Left renal cortex interstitium (tissue), 4 donors: ENCODE measurements around the gene RHOBTB3. TPM values are rescaled to one million over a fixed set of nuclear protein-coding genes. Genes with fewer than 3 reads are reported as not detected.

Experiments
- DNase-seq, 4 donors: peaks; one replicate each; pipeline ENCODE4 v3.0.0-alpha.2; 2013; ENCODE audit warnings: low read depth in 4 of 4, low spot score in 2 of 4, missing footprints in 1 of 4
- polyA plus RNA-seq, 4 donors: library from polyadenylated mRNA; unstranded; fragments of 120-200 nt; gene quantifications; one replicate each; pipeline ENCODE4 v1.2.1, GENCODE V29; 2013; ENCODE audit not compliant: insufficient read length in 4 of 4

RHOBTB3 gene
- polyA plus RNA-seq, 4 donors, result 68.0 to 80.5 (median 70.6) TPM

DNA sequence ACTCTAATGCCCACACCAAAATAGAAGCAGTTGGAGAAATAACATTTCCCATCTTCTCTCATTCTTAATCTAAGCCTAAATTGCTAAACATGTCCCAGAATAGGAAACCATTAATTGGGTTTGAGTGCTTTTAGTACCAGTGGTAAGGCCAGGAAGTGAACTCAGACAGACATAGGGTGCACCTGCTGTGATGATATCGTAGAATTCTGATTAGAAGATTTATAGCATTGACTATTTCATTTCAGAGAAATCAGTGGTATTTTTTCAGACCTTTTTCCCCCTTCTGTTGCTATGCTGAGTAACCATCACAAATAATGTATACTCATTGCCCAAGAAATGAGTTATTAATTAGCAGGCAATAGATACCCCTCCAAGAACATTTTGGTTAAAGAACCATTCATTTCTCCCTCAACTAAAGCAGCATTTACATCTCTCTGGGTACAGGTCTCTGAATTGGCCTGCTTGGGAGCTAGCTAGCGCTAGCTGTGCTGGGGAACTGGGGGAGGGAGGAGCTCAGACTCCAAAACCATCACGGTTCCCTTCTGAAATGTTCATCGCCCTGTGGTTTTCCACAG, 84.1 kb downstream of the RHOBTB3 start:
- no peak for DNase-seq

DNA sequence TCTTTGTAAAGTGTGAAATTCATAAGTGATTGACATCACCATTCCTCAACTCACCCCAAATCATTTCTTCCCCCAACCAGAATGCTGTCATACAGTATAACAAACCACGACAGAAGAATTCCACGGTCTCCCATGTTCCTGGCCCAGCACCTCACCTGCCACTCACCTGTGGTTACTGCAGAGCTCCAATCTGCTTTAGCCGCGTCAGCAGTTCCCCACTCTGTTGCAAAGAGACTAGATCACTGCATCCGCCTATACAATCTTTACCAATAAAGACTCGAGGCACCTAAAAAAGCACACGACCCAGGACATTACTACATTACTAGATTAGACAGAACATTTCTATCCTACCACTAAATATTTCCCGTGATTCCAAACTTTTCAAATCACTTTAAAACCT, 85.2 kb downstream of the RHOBTB3 start:
- no peak for DNase-seq

DNA sequence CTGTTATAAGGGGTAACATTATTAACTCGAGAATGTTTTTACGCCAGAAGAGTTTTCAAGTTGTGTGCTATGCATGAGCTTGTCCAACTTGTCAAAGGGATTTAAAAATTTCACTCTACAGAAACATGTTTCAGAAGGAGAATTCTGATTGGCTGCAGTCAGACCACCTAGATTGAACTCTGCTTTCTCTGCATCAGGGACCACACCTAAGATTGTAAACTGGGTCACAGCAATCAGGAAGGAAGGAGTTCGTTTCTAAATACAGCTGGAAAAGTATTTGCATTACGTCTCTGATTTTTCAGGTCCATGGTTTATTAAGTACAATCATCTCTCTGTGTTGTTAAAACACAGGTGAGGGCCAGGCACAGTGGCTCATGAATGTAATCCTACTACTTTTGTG, 85.6 kb downstream of the RHOBTB3 start:
- no peak for DNase-seq

DNA sequence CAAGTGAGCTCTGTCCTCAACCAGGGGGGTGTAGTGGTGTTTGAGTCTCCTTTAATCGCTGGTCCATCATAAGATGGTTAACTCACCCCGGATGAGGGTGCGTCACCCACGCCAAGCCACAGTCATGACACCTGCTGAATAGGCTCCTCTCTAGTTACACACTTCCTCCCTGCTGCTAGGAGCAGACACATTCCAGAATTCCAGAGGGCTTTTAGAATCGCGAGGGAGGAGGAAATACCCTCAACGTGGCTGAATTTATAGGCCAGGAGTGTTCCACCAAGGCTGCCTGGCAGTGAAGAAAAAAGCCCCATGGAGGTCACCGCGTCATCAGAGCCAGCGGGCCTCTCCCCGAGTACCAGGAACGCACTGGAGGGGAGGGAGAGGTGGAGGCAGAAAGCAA, 86.3 kb downstream of the RHOBTB3 start:
- no peak for DNase-seq

- DNase-seq, result no peak
Observed at GRCh38 chr5:95818181-95819147, 87.3 kb downstream of the RHOBTB3 start.

- no peak for DNase-seq
Observed at GRCh38 chr5:95821110-95822021, 90.2 kb downstream of the RHOBTB3 start.

DNA sequence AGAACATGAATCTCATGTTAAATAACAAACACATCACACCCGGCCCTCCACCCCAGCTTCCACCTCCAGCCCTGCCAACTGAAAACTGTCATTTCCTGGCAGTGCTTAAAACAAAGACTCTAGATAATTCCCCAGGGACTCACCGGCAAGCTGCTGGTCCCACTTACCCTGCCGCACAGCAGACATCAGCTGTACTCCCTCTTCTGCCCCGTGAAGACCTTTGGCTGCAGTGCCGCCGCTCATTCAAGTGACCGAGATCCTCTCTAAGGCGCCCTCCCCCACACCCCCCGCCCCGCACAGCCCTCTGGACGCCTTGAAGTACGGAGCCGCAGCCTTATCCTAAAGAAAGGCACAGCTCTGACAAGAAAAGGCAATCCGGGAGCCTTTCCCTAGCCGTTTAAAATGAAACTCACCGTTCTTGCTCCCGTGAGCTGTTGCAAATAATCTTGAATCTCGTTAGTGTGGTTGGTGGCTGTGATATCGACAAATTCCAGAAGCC, 91.0 kb downstream of the RHOBTB3 start:
- DNase-seq, result peak in 1 of 4 donors; percentile 72

DNA sequence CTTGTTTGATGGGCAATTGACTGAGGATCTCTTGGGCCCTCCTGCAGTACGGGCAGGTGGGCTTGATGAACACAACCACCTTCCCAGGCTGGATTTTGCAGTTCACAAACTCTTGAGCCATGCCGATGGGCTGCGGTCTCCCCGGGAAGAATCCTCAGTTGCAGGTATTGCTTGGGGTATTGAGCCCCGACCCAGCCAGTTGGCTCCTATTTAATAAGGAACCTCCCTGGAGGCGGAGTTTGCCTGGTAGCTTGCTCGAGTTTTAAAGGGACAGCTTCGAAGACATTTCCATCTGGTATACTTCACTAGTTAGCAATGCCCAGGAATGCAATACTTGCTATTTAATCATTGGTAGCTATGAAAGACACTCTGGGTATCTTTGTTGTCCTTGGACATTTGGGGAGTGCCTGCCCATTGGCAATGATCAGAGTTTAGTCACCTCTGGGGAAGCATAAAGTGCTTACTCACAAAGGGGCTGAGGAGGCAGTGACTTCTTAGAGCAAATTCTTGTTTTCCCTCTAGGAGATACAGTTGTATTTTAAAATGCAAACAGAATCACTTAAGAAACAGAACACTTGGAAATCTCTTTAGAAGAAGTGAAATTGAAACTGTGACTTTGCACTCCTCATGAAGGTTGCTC, 91.5 kb downstream of the RHOBTB3 start, which contains the start of gene GLRX:
Gene GLRX, minus strand, starts transcription at position 185 of the 640 bp plus-strand sequence. Its CDS starts 64 bp downstream, at position 121.
- DNase-seq, result no peak

DNA sequence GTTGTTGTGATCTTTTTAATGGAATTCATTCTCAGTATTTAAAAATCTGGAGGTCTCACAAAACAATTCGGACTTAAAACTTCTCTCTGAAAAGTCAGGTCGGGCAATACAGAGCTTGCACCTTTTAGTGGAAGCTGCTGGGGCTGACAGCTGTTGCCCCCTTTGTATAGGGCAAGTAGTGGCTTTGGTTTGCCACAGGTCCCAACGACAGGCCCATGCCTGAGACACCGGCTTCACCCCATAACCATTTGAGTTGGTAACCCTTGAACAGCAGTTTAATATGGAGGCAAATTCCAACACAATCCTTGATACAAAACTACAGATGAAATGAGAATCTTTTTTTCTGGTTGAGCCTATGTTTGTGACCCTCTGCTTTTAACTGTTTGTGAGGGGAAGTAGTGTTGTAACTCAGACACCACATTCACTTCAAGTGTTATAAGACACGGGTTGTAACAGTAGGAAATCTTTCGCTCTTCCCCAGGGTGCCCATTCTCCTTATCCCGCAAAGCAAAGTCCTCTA, 92.1 kb downstream of the RHOBTB3 start:
- no peak for DNase-seq

GRCh38 chr5:95823738-95824609, 92.8 kb downstream of the RHOBTB3 start:
- DNase-seq, result no peak

- DNase-seq, result no peak
Observed at GRCh38 chr5:95824747-95825146, 93.6 kb downstream of the RHOBTB3 start.

- DNase-seq, result no peak
Observed at GRCh38 chr5:95825495-95825894, 94.4 kb downstream of the RHOBTB3 start.

DNA sequence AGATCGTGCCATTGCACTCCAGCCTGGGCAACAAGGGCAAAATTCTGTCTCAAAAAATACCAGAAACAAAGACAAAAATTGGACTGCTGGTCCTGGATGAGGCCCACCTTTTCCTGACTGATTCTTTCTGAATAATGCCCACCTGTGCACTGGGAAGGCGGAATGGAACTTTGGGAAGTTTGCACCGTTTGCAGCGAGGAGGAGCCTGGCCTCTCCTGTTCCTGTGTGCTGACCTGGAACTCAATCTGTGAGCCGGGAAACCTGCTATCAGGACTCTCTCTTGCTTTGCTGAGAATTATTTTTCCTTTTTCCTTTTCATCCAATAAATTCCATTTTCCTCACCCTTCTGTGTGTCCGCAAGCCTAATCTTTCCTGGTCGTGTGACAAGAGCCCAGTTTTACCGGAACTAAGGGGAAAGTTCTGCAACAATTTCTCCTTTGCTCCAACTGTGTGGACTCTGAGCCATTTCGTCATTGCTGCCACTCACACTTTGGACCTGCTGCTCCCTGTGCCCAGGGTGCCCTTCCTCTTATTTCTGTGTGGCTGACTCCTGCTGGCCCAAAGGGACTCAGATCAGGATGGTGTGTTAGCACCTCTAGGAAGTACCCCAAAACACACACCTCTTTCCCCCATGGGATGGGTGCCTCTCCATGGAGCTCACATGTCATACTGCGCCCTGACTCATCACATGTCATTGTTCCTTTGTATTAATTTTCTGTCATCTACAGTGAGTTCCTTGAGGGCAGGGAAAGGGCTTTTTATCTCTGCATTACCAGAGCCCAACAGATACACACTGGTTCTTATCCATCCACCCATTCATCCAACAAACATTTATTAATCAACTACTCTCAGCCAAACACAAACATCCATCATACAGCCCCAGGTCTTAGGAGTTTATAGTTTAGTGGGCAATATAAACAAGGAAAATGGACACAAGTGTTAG, 96.1 kb downstream of the RHOBTB3 start:
- no peak for DNase-seq

DNA sequence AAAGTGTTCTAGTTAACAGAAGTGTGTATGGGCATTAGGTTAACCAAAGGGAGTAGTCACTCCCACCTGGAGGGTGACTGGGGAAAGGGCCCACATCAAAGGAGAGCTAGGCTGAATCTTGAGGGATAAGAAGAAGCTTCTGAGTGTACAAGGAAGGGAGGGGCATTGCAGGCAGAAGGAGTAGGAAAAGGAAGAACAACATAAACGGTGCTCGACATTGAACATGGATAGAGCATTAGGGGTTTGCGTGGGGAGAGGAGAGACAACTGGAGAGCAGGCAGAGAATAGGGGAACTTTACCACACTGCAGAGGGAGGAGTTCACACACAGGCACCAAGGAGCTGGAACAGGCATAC, 96.7 kb downstream of the RHOBTB3 start:
- no peak for DNase-seq

DNA sequence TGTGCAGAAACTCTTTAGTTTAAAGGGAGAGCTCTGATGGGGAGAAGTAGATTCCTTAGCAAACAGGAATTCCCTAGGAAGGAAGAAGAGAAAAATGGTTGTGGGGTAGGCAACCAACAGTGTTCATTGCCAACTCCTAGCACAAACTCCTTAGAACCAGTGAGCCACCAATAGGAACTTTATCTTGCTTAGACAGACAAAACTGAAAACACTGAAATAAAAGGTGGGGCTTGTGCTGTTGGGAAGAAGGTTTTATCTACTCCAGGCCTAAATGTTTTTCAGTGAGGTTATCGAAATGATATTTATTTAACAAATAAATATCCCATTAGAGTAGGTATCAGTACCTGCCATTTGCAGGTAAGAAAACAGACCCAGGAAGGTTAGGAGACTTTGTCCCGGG, 99.1 kb downstream of the RHOBTB3 start:
- DNase-seq, result no peak

DNA sequence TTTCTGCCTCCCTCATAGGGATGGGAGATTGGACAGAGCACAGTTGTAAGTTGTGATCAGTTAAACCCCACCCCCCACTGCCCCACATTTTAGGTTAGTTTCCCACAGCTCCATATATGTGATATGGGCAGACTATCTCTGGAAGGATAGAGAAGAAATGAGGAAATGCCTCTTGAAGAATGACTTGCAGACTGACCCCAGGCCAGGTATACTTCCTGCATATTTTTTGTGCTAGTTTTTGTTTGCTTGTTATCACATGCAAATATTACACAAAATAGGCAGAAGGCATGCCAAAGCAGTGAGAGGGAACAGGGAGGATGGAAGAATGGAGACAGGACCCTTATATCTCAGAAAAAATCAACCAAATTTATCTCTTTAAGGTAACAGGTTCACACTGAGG, 101.5 kb downstream of the RHOBTB3 start:
- DNase-seq, result no peak

- no peak for DNase-seq
Observed at GRCh38 chr5:95835682-95836385, 104.7 kb downstream of the RHOBTB3 start.
